HFF-Myc (cell line): Measurements from ENCODE around the gene NR6A1.

Experiments
- DNase-seq: peaks from one replicate; pipeline ENCODE4 v3.0.0-alpha.2; 2011; ENCODE audit warnings: low read depth; ENCODE audit errors: extremely low read depth
- H3K4me3 ChIP-seq: replicated peaks from 2 replicates; pipeline ENCODE4 v1.5.1; 2011; ENCODE audit warnings: low read depth, mild to moderate bottlenecking, control low read depth, low read length
- TF ChIP-seq, protein P1 (sequence below): IDR thresholded peaks from 2 replicates; pipeline ENCODE4 v1.5.1; 2012; ENCODE audit warnings: mild to moderate bottlenecking, low read depth, low read length, control low read depth; ENCODE audit errors: missing control alignments

The NR6A1 gene

DNA sequence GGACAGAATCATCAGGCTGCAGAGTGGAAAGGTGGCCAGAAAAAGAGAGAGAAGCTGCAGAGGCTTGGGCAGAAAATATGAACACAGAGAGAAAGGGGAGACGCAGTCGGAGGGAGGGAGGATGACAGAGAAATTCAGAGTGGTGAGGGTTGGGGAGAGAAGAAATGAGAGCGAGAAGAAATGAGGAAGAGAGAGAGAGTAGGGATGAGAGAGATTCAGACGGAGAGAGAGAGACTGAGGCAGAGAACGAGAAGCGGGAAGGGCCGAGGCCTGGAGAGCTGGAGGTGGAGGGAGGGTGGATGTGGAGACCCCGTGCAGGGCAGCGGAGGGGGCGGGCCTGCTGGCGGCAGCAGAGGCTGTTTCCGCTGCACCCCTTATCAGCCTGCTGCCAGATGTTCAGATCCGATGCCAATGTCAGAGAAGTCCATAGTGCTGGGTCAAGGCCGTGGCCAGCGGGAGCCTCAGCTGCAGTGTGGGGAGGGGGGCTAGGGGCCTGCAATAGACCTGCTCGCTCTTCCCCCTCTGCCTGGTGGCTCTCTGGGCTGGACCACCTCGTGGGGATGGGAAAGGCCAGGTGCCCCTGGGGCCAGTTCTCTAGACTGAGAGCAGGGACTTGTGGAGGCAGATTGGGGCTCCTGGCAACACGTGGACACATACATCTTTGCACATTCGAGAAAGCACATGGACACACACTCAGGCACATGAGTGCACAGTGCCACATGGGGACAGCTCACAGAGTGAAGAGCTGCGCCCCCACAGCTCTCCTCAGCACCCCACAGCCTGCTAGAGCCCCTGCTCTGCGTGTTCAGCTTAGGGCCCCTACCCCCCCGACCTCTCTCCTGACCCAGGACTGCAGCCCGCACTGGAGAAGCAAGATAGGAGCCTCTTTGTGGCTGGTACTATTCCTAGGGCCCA is 259.0 kb downstream of the NR6A1 start:
- H3K4me3 ChIP-seq: no peak overlapping the region
- DNase-seq: no peak
- TF ChIP-seq, protein P1, sequence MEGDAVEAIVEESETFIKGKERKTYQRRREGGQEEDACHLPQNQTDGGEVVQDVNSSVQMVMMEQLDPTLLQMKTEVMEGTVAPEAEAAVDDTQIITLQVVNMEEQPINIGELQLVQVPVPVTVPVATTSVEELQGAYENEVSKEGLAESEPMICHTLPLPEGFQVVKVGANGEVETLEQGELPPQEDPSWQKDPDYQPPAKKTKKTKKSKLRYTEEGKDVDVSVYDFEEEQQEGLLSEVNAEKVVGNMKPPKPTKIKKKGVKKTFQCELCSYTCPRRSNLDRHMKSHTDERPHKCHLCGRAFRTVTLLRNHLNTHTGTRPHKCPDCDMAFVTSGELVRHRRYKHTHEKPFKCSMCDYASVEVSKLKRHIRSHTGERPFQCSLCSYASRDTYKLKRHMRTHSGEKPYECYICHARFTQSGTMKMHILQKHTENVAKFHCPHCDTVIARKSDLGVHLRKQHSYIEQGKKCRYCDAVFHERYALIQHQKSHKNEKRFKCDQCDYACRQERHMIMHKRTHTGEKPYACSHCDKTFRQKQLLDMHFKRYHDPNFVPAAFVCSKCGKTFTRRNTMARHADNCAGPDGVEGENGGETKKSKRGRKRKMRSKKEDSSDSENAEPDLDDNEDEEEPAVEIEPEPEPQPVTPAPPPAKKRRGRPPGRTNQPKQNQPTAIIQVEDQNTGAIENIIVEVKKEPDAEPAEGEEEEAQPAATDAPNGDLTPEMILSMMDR: no peak

DNA sequence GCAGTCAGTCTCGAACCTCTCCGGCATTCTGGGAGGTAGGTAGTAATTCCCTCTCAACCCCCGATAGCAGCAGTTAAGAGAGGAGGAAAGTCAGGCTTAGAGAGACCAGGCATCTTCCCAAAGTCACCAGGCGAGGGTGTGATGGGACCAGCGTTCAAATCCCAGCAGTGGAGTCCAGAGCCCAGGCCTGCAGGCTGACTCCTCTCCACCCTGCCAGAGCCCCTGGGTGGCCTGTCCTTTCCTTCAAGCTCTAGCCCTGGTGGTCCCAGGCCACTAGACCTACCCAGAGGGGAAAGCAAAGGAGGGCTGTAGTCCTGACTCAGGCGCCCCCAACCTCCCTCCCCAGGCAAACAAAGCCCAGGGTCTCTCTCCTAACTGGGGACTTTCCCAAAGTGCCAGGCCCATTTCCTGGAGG is 259.7 kb downstream of the NR6A1 start:
- TF ChIP-seq, protein P1: peak; percentile 5
- DNase-seq: no peak

DNA sequence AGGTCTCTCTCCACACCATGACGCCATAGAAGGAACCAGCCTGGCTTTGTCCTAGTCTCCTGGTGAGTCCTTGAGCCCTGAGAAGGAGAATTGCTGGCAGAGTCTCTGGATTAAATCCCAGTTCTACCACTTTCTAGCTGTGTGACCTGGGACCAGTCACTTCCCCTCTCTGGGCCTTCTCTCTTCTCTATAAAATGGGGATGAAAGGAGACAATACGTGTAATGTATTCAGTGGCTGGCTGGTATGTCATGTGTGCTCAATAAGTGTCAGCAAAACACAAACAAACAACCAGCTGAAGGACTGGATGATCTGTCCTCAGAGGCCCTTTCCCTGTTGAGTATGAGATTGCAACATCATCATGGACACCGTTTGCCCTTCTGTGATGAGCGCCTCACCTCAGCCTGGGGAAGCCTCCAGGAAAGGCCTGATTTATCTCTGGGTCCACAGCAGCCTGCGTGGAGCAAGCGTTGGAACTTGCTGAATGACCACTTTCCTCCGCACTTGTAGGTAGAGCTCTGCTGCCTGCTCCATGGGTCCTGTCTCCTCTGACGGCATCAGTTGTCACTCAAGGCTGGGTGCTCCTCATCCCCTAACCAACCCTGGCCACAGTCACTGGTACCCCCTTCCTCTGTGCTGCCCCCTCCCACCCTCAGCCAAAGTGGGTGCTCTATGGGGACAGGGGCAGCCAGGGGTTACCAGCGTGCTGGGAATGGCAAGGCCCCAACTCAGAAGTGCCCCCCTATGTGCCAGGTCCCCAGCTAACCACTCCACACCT is 260.3 kb downstream of the NR6A1 start:
- TF ChIP-seq, protein P1: no peak
- no peak overlapping the region for H3K4me3 ChIP-seq
- DNase-seq: no peak

More for the DNA sequence above, 259.7 kb downstream of the NR6A1 start:
- no peak overlapping the region for H3K4me3 ChIP-seq

DNA sequence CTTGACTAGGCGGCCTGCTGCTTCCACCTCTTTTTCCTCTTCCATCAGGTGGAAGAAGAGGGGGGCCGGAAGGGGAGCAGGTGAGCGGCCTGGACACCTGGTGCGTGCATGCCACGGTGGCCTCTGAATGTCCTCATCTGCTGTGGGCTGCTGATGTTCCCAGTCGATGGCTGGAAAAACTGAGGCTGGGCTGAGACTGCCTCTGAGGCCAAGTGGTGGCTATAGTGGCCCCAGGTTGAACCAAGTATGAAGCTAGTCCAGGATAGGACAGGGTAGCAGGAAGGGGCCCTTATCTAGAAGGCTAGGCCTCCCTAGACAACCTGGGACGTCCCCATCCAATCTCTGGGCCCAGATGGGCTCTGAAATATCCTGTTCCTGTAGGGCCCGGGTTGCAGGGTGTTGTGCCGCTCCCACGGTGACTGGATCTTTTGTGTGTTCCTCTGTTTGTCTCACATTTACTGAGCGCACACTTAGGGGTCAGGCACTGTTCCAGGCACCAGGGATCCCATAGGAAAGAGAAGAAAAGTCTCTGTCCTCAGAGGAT is 263.2 kb downstream of the NR6A1 start:
- H3K4me3 ChIP-seq: no peak overlapping the region
- TF ChIP-seq, protein P1: no peak
- no peak for DNase-seq

DNA sequence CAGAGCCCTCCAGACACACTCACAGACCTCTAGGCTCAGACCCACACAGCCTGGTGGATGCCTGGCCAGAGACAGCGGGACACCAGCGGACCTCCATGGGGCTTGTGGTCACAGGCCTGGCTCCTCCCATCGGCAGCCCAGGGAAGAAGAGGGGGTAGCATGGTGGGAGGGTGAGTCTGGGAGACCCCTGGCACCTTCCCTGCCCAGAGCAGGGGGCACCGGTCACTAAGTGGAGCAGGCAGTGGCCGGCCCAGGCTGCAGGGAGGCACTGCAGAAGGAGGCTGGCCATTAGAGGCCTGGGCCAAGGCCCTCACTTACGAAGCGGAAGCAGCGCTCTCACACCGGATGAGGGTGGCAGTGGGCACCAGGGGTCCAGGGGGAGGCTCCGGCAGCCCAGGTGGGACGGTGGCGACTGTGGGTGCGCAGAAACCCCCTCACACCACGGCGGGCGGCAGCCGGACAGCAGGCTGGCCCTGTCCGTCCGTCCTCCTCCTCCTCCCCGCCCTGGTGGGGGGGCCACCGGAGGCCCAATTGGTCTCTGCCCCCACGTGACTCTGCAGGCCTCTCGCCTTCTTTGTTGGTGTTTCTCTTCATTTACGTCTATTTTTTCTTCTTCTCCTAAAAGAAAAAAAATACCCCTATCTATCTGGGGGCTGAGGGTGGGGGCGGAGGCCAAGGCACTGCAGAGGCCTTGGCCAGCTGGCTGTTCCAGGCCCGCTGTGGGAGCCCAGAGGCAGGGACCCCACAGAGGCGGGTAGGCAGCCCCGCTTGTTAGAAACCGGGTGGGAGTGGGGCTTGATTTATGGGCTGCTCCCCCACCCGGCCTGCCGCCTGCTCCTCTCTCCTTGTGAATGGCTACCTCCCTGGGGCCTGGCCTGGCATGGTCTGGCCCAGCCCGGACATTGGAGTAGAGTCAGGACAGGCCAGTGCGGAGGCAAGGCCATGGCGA is 263.9 kb downstream of the NR6A1 start, which contains the start of gene NR5A1:
Gene NR5A1 (minus strand): TSS at position 469 of the 949 bp plus-strand sequence. CDS start 4,004 bp downstream, outside the sequence.
- no peak within 1 kb of the TSS for H3K4me3 ChIP-seq
- DNase-seq: no peak
- TF ChIP-seq, protein P1: no peak

DNA sequence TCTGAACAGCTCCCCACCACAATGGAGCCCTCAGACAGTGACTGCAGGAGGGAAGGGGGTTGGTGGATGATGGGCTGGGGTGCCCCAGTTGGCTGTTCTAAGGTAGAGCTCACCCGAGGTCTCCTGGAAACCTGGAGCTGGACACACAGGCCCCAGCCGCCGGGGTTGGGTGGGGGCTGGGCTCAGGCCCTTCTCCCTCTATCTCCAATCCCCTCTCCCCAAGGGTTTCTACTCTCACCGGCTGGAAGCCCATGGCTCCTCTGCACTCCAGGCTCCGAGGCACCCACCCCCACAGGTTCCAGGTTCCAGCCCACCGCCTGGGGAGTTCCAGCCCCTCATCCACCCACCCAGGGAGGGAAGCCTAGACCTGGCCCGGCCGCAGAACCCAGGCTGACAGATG is 264.7 kb downstream of the NR6A1 start:
- TF ChIP-seq, protein P1: no peak
- no peak for DNase-seq
- no peak overlapping the region for H3K4me3 ChIP-seq
